ENCODE results near the gene WDR5.
A peak's percentile ranks its signal among the peaks of the same experiment; 100 is the strongest.

WDR5 gene

DNA sequence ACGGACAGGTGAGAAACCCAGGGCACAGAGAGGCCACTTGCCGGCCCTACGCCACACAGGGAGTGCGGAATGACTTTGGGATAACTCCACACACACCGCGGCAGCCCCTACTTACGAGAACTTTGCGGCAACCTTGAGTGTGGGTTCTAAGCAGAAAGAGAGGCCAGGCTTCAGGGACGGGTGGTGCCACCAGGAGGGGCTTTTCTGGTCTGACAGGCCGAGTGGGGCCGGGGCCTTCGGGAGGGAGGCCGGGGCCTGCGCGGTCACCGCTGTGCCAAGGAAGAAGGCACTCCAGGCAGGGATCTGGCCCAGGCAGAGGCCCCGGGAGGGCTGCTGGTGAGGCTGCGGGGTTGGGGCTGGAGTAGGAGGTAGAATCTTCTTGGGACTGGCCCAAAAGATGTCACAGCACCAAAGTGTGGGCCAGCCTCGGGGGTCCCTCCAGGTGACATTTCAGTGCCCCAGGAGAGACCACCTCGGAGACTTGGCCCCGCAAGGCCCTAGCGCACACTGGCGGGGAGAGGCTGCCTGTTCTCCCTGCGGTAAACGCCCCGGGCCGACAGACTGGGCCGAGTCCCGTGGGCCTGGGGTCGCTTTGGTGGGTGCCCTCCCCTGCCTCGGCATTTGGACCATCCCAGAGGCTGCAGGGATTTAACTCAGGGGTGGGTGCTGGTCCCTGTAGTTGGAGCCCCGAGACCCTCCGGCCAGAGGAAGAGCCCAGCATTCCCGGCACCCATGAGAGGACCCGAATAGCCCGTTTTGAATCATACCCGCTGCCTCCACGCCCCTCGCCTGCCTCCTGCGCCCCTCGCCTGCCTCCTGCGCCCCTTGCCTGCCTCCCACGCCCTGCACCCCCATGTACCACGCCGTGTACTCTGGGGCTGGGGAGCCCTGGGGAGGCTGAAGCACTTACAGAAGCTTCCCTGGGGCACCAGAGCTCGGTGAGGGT lies 37.5 kb downstream of the WDR5 start:
- Histone ChIP-seq H3K4me3 (ENCODE audit: low read depth, low read length) (no peak overlapping the region), H3K27me3 (no peaks in the 10 kb centered on the region), H3K36me3 (no peaks in the 10 kb centered on the region), H3K4me1 (peaks cover 3% of the 10 kb centered on the region), H3K9me3 (no peaks in the 10 kb centered on the region)
- no peak for DNase-seq
- TF ChIP-seq, protein P1, sequence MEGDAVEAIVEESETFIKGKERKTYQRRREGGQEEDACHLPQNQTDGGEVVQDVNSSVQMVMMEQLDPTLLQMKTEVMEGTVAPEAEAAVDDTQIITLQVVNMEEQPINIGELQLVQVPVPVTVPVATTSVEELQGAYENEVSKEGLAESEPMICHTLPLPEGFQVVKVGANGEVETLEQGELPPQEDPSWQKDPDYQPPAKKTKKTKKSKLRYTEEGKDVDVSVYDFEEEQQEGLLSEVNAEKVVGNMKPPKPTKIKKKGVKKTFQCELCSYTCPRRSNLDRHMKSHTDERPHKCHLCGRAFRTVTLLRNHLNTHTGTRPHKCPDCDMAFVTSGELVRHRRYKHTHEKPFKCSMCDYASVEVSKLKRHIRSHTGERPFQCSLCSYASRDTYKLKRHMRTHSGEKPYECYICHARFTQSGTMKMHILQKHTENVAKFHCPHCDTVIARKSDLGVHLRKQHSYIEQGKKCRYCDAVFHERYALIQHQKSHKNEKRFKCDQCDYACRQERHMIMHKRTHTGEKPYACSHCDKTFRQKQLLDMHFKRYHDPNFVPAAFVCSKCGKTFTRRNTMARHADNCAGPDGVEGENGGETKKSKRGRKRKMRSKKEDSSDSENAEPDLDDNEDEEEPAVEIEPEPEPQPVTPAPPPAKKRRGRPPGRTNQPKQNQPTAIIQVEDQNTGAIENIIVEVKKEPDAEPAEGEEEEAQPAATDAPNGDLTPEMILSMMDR (IDR thresholded peaks at IDR 0.05; ENCODE audit: low read depth, low read length) = no peak

DNA sequence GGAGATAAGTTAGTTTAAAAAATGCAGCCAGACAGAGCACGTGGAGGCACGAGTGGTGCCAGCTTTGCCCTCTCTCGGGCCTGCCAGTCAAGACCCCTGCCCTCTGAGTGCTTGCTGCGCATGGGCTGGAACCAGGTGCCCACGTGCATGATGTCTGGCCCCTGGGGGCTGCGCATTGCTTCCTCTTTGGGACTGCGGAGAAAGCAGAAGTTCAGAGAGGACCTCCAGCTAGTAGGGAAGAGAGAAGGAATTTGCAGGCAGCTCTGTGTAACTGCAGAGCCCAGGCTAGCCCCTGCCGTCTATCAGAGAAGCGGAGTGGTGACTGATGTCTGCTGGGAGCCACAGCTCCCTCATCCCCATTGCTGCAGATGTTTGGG lies 38.2 kb downstream of the WDR5 start:
- H3K36me3 ChIP-seq = no peaks in the 10 kb centered on the region
- TF ChIP-seq, protein P1 (IDR thresholded peaks at IDR 0.05; ENCODE audit: low read depth, low read length) = no peak
- H3K4me3 ChIP-seq (ENCODE audit: low read depth, low read length) = no peak overlapping the region
- DNase-seq = no peak
- no peaks in the 10 kb centered on the region for H3K9me3 ChIP-seq
- no peaks in the 10 kb centered on the region for H3K27me3 ChIP-seq
- H3K4me1 ChIP-seq = peaks cover 3% of the 10 kb centered on the region

DNA sequence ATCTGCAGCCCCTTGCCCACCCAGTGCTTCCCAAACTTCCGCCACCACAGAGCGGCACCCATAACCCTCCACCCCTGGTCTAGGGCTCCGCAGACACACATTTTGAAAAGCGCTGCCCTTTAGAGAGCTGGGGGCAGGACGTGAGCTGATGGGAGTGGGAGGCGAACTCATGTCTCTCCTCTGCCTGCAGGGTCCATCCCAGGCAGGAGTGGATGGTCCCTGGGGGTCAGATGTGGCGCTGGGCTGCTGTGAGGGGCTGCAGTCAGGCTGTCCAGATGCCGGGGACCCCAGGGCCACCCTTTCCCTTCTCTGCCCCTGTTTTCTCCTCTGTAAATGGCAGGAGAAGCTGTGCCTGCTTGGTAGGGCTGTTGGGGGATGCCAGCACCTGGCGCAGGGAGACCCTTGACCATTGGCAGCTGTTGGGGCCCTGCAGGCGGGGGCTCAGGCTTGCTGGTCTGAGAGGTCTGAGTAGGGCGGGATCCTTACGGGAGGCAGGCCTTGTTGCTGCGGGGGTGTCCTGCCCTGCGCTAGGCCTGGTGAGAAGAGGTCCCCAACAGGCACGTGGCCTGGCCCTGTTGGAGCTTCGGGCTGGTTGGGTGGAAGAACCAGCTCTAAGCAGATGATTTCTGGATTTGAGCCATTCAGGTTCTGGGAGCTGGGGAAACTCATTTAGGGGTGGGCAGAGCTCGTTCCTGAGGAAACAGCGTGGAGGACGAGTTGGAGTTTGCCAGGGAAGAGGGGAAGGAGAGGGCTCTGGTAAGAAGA lies 38.8 kb downstream of the WDR5 start:
- no peak for DNase-seq
- Histone ChIP-seq H3K27me3 (no peaks in the 10 kb centered on the region), H3K4me1 (peaks cover 3% of the 10 kb centered on the region), H3K9me3 (no peaks in the 10 kb centered on the region), H3K4me3 (ENCODE audit: low read depth, low read length) (no peak overlapping the region), H3K36me3 (no peaks in the 10 kb centered on the region)
- TF ChIP-seq, protein P1 (IDR thresholded peaks at IDR 0.05; ENCODE audit: low read depth, low read length) = no peak

DNA sequence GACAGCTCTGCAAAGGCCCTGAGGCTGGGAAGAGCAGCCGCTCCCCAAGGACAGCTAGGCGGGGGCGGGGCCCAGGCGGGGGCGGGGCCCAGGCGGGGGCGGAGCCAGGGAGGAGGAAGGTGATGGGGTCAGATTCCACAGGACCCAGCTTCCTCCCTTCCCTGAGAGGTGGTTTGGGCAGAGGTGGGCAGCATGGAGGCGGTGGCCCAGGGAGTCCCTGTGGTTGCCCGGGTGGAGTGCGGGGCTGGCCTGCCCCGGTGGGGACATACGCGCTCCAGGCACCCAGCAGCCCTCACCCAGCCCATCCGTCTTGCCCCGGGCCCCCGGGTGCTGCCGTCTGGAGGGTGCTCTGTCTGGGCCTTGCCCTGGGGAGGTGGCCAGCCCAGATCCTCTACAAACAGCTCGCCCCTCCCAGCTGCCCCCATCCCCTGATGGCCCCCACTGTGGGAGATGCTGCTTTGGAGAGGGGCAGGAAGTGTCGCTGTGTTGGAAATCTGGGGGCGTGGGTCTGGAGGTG lies 39.5 kb downstream of the WDR5 start:
- TF ChIP-seq, protein P1 (IDR thresholded peaks at IDR 0.05; ENCODE audit: low read depth, low read length) = no peak
- Histone ChIP-seq H3K4me3 (ENCODE audit: low read depth, low read length) (no peak overlapping the region), H3K36me3 (no peaks in the 10 kb centered on the region), H3K4me1 (peaks cover 3% of the 10 kb centered on the region), H3K9me3 (no peaks in the 10 kb centered on the region), H3K27me3 (no peaks in the 10 kb centered on the region)
- DNase-seq = no peak

DNA sequence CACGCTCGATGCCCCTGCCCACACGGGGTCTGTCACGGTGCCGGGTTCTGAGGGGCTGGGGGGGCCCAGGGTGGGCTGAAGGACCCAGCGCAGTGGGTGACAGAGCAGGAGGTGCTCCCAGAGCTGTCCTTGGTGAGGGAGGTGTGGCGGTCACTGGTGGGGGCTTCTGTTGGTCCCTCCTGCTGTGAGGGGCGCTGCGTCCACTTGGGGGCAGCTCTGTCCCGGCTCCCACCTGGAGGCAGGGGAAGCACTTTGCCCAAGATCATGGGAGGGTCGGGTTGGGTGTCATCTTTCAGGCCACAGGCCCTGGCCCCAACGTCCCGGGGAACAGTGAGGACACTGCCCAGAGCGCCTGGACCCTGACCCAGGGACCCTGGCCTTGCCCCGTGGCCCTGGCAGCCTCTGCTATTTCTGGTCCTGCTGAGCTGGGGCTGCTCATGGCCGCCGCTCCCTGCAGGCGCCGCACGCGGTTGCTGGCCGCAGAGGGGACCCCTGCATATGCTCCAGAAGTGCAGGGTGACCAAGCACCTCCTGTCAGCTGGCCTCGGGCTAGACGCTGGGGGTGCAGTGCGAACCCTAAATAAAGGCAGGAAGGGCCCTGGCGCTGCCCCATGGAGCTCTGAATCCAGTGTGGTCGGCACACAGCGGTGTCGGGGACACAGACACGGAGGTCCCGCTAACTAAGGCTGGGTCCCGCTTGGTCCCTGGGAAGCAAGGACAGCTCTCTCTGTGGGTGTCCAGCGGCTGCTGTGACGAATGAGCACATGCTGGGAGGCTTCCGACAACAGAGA lies 40.1 kb downstream of the WDR5 start:
- H3K4me1 ChIP-seq = peaks cover 3% of the 10 kb centered on the region
- no peaks in the 10 kb centered on the region for H3K9me3 ChIP-seq
- H3K27me3 ChIP-seq = no peaks in the 10 kb centered on the region
- TF ChIP-seq, protein P1 (IDR thresholded peaks at IDR 0.05; ENCODE audit: low read depth, low read length) = peak; percentile 17; the same call in 1 of the 2 replicates
- H3K36me3 ChIP-seq = no peaks in the 10 kb centered on the region
- no peak overlapping the region; the same call in 1 of the 2 replicates for H3K4me3 ChIP-seq (ENCODE audit: low read depth, low read length)
- DNase-seq = no peak
